Measurements from ENCODE around the gene ALK.

Gene ALK

DNA sequence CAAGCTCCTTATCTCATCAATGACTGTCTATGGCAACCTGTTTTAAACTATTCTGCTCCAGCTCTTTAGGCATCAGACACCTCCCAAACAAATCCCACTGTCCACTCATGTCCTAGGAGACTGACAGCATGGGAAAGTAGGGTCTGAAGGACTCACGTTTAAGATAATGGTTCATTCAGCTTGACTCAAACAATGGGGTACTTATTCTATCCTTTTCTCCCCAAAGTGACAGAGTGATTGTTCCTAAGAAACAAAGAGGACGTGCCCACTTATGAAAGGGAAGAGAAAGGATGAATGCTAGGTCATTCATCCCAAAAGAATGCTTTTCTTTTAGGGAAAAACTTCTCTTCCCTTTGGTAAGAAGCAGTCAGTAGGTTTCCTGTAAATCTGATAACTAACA is 41.9 kb downstream of the ALK start:
- H3K9me3 Mint-ChIP-seq = peaks cover 4% of the 10 kb centered on the region
- peaks cover 28% of the 10 kb centered on the region for H3K27me3 Mint-ChIP-seq
- ATAC-seq = no peak
- H3K4me3 Mint-ChIP-seq = no peak overlapping the region
- H3K4me1 Mint-ChIP-seq = no peaks in the 10 kb centered on the region
- H3K27ac Mint-ChIP-seq = no peak overlapping the region
- H3K36me3 Mint-ChIP-seq = no peaks in the 10 kb centered on the region

DNA sequence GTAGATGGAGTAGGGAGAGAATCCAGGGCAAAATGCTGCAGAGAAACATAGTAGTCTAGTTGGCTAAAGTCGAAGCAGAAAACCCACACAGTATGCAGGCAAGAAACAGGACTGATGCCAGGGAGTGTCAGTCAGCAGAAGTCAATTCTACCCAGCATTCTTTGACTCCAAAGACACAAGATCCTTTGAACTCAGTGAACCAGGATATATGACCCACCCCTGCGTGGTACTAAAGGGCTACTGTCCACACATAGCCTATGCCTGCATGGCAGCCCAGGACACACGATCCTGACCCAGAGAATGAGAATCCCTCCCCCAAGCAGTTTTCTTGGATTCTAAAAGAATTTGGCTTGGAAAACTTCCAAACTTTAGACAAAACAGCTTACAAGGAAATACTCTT is 42.5 kb downstream of the ALK start:
- no peaks in the 10 kb centered on the region for H3K4me1 Mint-ChIP-seq
- no peak for ATAC-seq
- H3K27ac Mint-ChIP-seq = no peak overlapping the region
- H3K4me3 Mint-ChIP-seq = no peak overlapping the region
- no peaks in the 10 kb centered on the region for H3K36me3 Mint-ChIP-seq
- no peaks in the 10 kb centered on the region for H3K9me3 Mint-ChIP-seq
- peaks cover 28% of the 10 kb centered on the region for H3K27me3 Mint-ChIP-seq

- Mint-ChIP-seq H3K36me3 (no peaks in the 10 kb centered on the region), H3K4me3 (no peak overlapping the region), H3K9me3 (no peaks in the 10 kb centered on the region), H3K4me1 (no peaks in the 10 kb centered on the region), H3K27me3 (peaks cover 11% of the 10 kb centered on the region), H3K27ac (no peak overlapping the region)
- no peak for ATAC-seq
Observed at GRCh38 chr2:29876374-29876773, 45.0 kb downstream of the ALK start.

GRCh38 chr2:29874745-29875144 is 46.6 kb downstream of the ALK start:
- Mint-ChIP-seq H3K27ac (no peak overlapping the region), H3K27me3 (peaks cover 10% of the 10 kb centered on the region), H3K36me3 (no peaks in the 10 kb centered on the region), H3K4me1 (no peaks in the 10 kb centered on the region), H3K9me3 (no peaks in the 10 kb centered on the region), H3K4me3 (no peak overlapping the region)
- ATAC-seq = no peak

DNA sequence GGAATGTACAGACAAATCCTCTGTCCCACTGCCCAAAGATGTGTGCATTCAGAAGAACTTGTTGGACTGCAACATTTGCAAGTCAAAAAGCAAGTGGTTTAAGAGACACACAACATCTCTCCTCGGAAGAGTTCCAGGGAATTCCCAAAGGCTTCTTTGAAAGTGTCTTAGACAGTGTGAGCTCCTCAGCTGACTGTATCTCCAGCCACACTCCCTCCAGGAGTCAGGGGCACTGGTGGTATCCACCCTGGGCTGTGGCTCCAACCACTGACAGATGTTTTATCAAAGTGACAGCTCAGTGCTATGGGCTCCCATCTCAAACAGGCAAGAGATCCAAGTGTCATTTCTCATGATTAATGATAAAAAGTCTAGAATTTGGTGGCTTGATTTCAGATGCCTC is 48.5 kb downstream of the ALK start:
- Mint-ChIP-seq H3K36me3 (no peaks in the 10 kb centered on the region), H3K4me3 (no peak overlapping the region), H3K4me1 (no peaks in the 10 kb centered on the region), H3K27me3 (peaks cover 2% of the 10 kb centered on the region), H3K9me3 (peaks cover under 1% of the 10 kb centered on the region), H3K27ac (no peak overlapping the region)
- ATAC-seq = no peak

GRCh38 chr2:29871541-29871940 is 49.8 kb downstream of the ALK start:
- H3K36me3 Mint-ChIP-seq = no peaks in the 10 kb centered on the region
- H3K27me3 Mint-ChIP-seq = peaks cover 8% of the 10 kb centered on the region
- H3K4me1 Mint-ChIP-seq = no peaks in the 10 kb centered on the region
- peaks cover 3% of the 10 kb centered on the region for H3K9me3 Mint-ChIP-seq
- no peak overlapping the region for H3K4me3 Mint-ChIP-seq
- no peak for ATAC-seq
- no peak overlapping the region for H3K27ac Mint-ChIP-seq

- Mint-ChIP-seq H3K36me3 (no peaks in the 10 kb centered on the region), H3K4me3 (no peak overlapping the region), H3K27ac (no peak overlapping the region), H3K9me3 (peaks cover 3% of the 10 kb centered on the region), H3K4me1 (no peaks in the 10 kb centered on the region), H3K27me3 (peaks cover 19% of the 10 kb centered on the region)
- ATAC-seq = no peak
Observed at GRCh38 chr2:29865512-29865911, 55.9 kb downstream of the ALK start.

- Mint-ChIP-seq H3K4me1 (no peaks in the 10 kb centered on the region), H3K27ac (no peak overlapping the region), H3K4me3 (no peak overlapping the region), H3K9me3 (peaks cover 3% of the 10 kb centered on the region), H3K36me3 (no peaks in the 10 kb centered on the region), H3K27me3 (peaks cover 24% of the 10 kb centered on the region)
- ATAC-seq = no peak
Observed at GRCh38 chr2:29864988-29865387, 56.4 kb downstream of the ALK start.

DNA sequence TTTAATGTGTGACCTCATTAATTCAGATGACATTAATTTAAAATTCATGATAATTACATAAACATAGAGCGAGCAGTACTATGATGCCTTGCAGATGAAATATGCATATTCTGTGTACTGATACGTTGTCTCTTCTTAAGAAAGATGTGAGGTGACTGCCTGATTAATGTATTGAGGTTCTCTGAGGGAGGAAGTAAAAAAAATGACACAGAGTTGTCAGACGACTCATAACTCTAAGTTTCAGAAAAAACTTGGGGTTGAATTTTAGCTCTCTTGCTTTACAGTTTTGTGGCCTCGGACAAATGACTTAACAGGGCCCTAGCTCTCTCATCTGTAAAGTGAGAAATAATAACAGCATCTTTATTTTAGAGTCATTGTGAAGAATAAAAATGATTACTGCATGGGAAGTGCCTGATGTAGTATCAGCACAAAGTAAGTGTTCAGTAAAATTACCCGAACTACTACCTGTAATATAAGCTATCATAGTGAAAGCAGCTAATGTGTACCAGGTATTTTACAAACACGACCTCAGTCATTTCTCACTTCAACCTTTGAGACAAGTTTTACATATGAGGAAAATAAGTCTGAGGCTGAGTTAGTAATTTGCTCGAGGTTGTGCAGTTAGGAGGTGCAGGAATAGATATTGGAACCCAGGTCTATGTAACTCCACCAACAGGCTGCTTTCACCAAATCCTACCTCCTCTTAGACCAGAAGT is 65.3 kb downstream of the ALK start:
- ATAC-seq = no peak
- no peaks in the 10 kb centered on the region for H3K4me1 Mint-ChIP-seq
- H3K27me3 Mint-ChIP-seq = peaks cover 46% of the 10 kb centered on the region
- H3K4me3 Mint-ChIP-seq = no peak overlapping the region
- H3K36me3 Mint-ChIP-seq = no peaks in the 10 kb centered on the region
- H3K9me3 Mint-ChIP-seq = peaks cover 10% of the 10 kb centered on the region
- no peak overlapping the region for H3K27ac Mint-ChIP-seq

DNA sequence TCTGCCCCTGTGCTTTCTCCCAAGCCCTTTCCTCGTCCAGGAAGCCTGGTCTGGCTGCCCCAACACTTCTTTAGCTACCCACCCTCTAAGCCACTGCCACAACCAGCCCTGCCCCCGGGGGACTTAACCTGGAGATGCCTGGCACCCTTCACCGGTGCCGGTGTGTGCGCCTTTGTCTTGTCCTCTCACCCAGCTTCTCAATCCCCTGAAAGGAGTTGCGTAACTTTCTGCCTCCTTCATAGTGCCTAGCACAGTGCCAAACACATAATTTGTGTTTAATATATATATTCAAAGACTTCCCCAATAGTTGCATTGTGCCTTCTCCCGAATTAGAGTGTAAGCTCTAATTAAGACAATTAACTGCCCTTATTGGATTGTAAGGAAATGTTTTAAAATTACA is 70.6 kb downstream of the ALK start:
- Mint-ChIP-seq H3K4me3 (no peak overlapping the region), H3K9me3 (peaks cover 7% of the 10 kb centered on the region), H3K27me3 (peaks cover 31% of the 10 kb centered on the region), H3K4me1 (no peaks in the 10 kb centered on the region), H3K27ac (no peak overlapping the region), H3K36me3 (no peaks in the 10 kb centered on the region)
- no peak for ATAC-seq

GRCh38 chr2:29848566-29849310 is 72.6 kb downstream of the ALK start:
- H3K27ac Mint-ChIP-seq = no peak overlapping the region
- H3K9me3 Mint-ChIP-seq = peaks cover 7% of the 10 kb centered on the region
- no peak for ATAC-seq
- no peak overlapping the region for H3K4me3 Mint-ChIP-seq
- H3K36me3 Mint-ChIP-seq = no peaks in the 10 kb centered on the region
- peaks cover 27% of the 10 kb centered on the region for H3K27me3 Mint-ChIP-seq
- H3K4me1 Mint-ChIP-seq = no peaks in the 10 kb centered on the region

- no peak for ATAC-seq
Observed at GRCh38 chr2:29847886-29848285, 73.5 kb downstream of the ALK start.

DNA sequence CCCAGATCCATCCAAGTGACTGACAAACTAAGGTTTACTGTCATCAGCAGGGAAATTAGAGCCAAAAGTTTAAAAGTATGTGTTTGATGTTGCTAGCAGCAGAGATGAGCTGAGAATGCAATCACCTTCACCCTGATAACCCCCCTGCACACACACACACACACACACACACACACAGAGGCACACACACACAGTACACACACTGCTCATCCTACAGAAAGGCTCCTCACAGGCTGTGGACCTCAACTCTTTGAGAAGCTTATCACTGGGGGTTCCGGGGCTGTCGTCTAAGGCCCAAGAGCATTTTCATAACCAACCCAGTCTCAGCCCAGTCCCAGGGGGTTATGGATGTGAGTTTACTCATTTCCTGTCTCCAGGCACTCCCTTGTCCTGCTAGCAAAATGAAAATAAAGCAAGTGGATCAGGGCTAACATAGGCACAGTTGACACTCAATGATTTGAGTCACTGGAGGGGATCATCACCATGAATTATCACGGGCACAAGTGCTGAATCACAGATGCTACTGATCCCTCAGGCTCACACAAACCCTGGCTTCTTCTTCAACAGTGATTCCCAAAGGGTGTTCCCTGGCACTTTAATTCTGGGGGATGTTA is 76.6 kb downstream of the ALK start:
- Mint-ChIP-seq H3K4me3 (no peak overlapping the region), H3K4me1 (no peaks in the 10 kb centered on the region), H3K36me3 (no peaks in the 10 kb centered on the region), H3K9me3 (no peaks in the 10 kb centered on the region), H3K27me3 (peaks cover 36% of the 10 kb centered on the region), H3K27ac (no peak overlapping the region)
- no peak for ATAC-seq

More at GRCh38 chr2:29847886-29848285, 73.5 kb downstream of the ALK start:
- no peaks in the 10 kb centered on the region for H3K9me3 Mint-ChIP-seq
- no peak overlapping the region for H3K4me3 Mint-ChIP-seq
- no peaks in the 10 kb centered on the region for H3K4me1 Mint-ChIP-seq
- H3K27me3 Mint-ChIP-seq = peaks cover 26% of the 10 kb centered on the region
- H3K36me3 Mint-ChIP-seq = no peaks in the 10 kb centered on the region
- H3K27ac Mint-ChIP-seq = no peak overlapping the region

GRCh38 chr2:29841386-29842004 is 79.9 kb downstream of the ALK start:
- H3K27ac Mint-ChIP-seq = no peak overlapping the region
- no peak for ATAC-seq
- H3K9me3 Mint-ChIP-seq = peaks cover 11% of the 10 kb centered on the region
- no peaks in the 10 kb centered on the region for H3K4me1 Mint-ChIP-seq
- H3K36me3 Mint-ChIP-seq = no peaks in the 10 kb centered on the region
- no peak overlapping the region for H3K4me3 Mint-ChIP-seq
- peaks cover 25% of the 10 kb centered on the region for H3K27me3 Mint-ChIP-seq

GRCh38 chr2:29839306-29839705 is 82.1 kb downstream of the ALK start:
- peaks cover 18% of the 10 kb centered on the region for H3K9me3 Mint-ChIP-seq
- H3K4me1 Mint-ChIP-seq = no peaks in the 10 kb centered on the region
- peaks cover 25% of the 10 kb centered on the region for H3K27me3 Mint-ChIP-seq
- no peak overlapping the region for H3K4me3 Mint-ChIP-seq
- no peaks in the 10 kb centered on the region for H3K36me3 Mint-ChIP-seq
- no peak overlapping the region for H3K27ac Mint-ChIP-seq
- no peak for ATAC-seq
